ENCODE measurements around the gene ANXA6. TPM values are rescaled to one million over a fixed set of nuclear protein-coding genes. Genes with fewer than 3 reads are reported as not detected.

Gene ANXA6
- total RNA-seq, 1 experiment from 2014 or later = 51.9 TPM

GRCh38 chr5:151144922-151145321, 12.7 kb downstream of the ANXA6 start:
- Histone ChIP-seq H3K9me3 (no peaks in the 10 kb centered on the region), H3K27me3 (replicated peaks; ENCODE audit: control insufficient read depth, insufficient read depth, low read length) (no peaks in the 10 kb centered on the region), H3K4me1 (no peaks in the 10 kb centered on the region), H3K36me3 (ENCODE audit: control insufficient read depth, insufficient read depth, low read length) (no peaks in the 10 kb centered on the region; the same call in 1 of the 2 replicates), H3K4me3 (ENCODE audit: low read depth, low read length) (no peak overlapping the region)
- TF ChIP-seq CTCF (IDR thresholded peaks at IDR 0.05; ENCODE audit: insufficient read depth in 1 of 2, low read depth in 1 of 2, low read length in 1 of 2, severe bottlenecking in 1 of 2, unreplicated experiment in 1 of 2) = no peak
- no TSS peak for BruUV-seq (replicated peaks)
- H3K9me3 Mint-ChIP-seq (ENCODE audit: unreplicated experiment) = no peaks in the 10 kb centered on the region
- H3K4me3 Mint-ChIP-seq (ENCODE audit: unreplicated experiment) = no peak overlapping the region
- POLR2A ChIA-PET = no interaction called here
- CTCF ChIA-PET = no interaction called here
- H3K4me1 Mint-ChIP-seq (ENCODE audit: low read depth, unreplicated experiment) = no peaks in the 10 kb centered on the region
- peaks cover 5% of the 10 kb centered on the region for H3K36me3 Mint-ChIP-seq (ENCODE audit: insufficient read depth, unreplicated experiment)
- intact Hi-C loops (cut with micrococcal nuclease; ENCODE audit: unreplicated experiment) = no loop called here
- no peaks in the 10 kb centered on the region for H3K27me3 Mint-ChIP-seq (ENCODE audit: insufficient read depth, unreplicated experiment)
- DNase-seq = no peak
- H3K27ac Mint-ChIP-seq (ENCODE audit: unreplicated experiment) = no peak overlapping the region

- TF ChIP-seq CTCF (IDR thresholded peaks at IDR 0.05; ENCODE audit: insufficient read depth in 1 of 2, low read depth in 1 of 2, low read length in 1 of 2, severe bottlenecking in 1 of 2, unreplicated experiment in 1 of 2) = no peak
- Histone ChIP-seq H3K27me3 (replicated peaks; ENCODE audit: control insufficient read depth, insufficient read depth, low read length) (no peaks in the 10 kb centered on the region), H3K36me3 (ENCODE audit: control insufficient read depth, insufficient read depth, low read length) (no peaks in the 10 kb centered on the region; the same call in 1 of the 2 replicates), H3K4me1 (no peaks in the 10 kb centered on the region), H3K9me3 (no peaks in the 10 kb centered on the region), H3K4me3 (ENCODE audit: low read depth, low read length) (no peak overlapping the region)
- peaks cover 5% of the 10 kb centered on the region for H3K36me3 Mint-ChIP-seq (ENCODE audit: insufficient read depth, unreplicated experiment)
- POLR2A ChIA-PET = no interaction called here
- no peak for DNase-seq
- CTCF ChIA-PET = no interaction called here
- no peaks in the 10 kb centered on the region for H3K27me3 Mint-ChIP-seq (ENCODE audit: insufficient read depth, unreplicated experiment)
- intact Hi-C loops (cut with micrococcal nuclease; ENCODE audit: unreplicated experiment) = no loop called here
- no TSS peak for BruUV-seq (replicated peaks)
- no peaks in the 10 kb centered on the region for H3K4me1 Mint-ChIP-seq (ENCODE audit: low read depth, unreplicated experiment)
- H3K4me3 Mint-ChIP-seq (ENCODE audit: unreplicated experiment) = no peak overlapping the region
- no peak overlapping the region for H3K27ac Mint-ChIP-seq (ENCODE audit: unreplicated experiment)
- no peaks in the 10 kb centered on the region for H3K9me3 Mint-ChIP-seq (ENCODE audit: unreplicated experiment)
Measured at GRCh38 chr5:151144275-151144674, 13.3 kb downstream of the ANXA6 start.

- no TSS peak for BruUV-seq (replicated peaks)
- peaks cover 5% of the 10 kb centered on the region for H3K36me3 Mint-ChIP-seq (ENCODE audit: insufficient read depth, unreplicated experiment)
Measured at GRCh38 chr5:151143645-151144044, 13.9 kb downstream of the ANXA6 start.

More at GRCh38 chr5:151143645-151144044, 13.9 kb downstream of the ANXA6 start:
- Histone ChIP-seq H3K9me3 (no peaks in the 10 kb centered on the region), H3K27me3 (replicated peaks; ENCODE audit: control insufficient read depth, insufficient read depth, low read length) (no peaks in the 10 kb centered on the region), H3K36me3 (ENCODE audit: control insufficient read depth, insufficient read depth, low read length) (no peaks in the 10 kb centered on the region; the same call in 1 of the 2 replicates), H3K4me3 (ENCODE audit: low read depth, low read length) (no peak overlapping the region), H3K4me1 (no peaks in the 10 kb centered on the region)
- TF ChIP-seq CTCF (IDR thresholded peaks at IDR 0.05; ENCODE audit: insufficient read depth in 1 of 2, low read depth in 1 of 2, low read length in 1 of 2, severe bottlenecking in 1 of 2, unreplicated experiment in 1 of 2) = no peak
- H3K27me3 Mint-ChIP-seq (ENCODE audit: insufficient read depth, unreplicated experiment) = no peaks in the 10 kb centered on the region
- ChIA-PET CTCF (interaction anchor here (1.4 kb wide), 1 partner anchor 18 kb away, joined by 5 read pairs; no protein-coding TSS in a partner anchor), POLR2A (no interaction called here)
- H3K9me3 Mint-ChIP-seq (ENCODE audit: unreplicated experiment) = no peaks in the 10 kb centered on the region
- no peaks in the 10 kb centered on the region for H3K4me1 Mint-ChIP-seq (ENCODE audit: low read depth, unreplicated experiment)
- intact Hi-C loops (cut with micrococcal nuclease; ENCODE audit: unreplicated experiment) = no loop called here
- no peak for DNase-seq
- H3K4me3 Mint-ChIP-seq (ENCODE audit: unreplicated experiment) = no peak overlapping the region
- H3K27ac Mint-ChIP-seq (ENCODE audit: unreplicated experiment) = no peak overlapping the region
